GM21515 (cell line): ENCODE results near the gene CETN1.

Experiments
- ATAC-seq: cut with Tn5 transposase; IDR thresholded peaks from one replicate; pipeline ENCODE4 v1.9.1; 2021; ENCODE audit not compliant: unreplicated experiment

Gene CETN1

DNA sequence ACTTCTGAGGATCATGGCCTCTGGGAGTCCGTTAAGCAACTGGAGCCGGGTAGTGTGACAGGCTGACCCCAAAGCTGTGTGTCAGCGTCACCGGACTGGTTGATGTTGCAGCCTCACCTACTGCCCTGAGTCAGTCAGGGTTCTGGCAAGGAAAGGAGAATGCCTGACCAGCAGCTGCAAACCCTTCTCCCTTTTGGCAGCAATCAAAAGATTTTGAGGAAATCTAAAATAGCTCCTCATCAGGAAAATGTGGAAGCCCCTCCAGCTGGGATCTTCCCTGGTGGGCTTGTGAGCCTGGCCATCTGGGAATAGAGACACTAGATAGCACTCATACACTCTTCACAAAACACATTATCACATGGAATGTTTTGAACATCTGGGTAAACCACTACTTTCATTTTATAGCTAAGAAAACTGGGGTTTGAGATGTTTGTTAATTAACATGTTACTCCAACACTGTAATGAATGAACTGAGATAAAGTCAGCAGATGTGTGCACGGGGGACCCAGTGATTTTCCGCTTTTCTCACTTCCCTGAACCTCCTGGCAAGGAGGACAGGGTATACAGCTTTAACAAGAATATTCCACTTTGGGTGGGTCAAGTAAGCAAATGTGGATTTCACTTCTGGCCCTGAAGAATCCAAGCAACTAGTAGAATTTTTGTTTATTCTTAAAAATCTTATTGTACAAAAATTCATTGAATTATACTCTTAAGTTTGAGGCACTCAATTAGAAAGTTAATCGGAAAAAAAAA is 41.3 kb downstream of the CETN1 start:
- no peak for ATAC-seq

DNA sequence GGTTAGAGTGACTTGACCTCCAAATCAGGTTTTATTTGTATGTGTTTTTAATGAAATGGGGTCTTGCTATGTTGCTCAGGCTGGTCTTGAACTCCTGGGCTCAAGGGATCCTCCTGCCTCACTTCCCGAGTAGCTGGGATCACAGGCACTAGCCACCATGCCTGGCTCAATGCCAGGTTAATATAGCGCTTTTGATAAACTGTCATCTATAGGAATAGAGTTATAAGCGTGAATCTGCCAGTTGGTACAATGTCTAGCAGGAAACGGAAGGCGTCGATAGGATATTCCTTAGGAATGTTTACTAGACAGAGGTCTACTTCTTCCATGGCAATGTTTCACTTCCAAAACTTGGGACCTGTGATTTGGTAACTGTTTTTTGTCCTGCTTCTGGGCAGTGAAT is 42.1 kb downstream of the CETN1 start:
- no peak for ATAC-seq

DNA sequence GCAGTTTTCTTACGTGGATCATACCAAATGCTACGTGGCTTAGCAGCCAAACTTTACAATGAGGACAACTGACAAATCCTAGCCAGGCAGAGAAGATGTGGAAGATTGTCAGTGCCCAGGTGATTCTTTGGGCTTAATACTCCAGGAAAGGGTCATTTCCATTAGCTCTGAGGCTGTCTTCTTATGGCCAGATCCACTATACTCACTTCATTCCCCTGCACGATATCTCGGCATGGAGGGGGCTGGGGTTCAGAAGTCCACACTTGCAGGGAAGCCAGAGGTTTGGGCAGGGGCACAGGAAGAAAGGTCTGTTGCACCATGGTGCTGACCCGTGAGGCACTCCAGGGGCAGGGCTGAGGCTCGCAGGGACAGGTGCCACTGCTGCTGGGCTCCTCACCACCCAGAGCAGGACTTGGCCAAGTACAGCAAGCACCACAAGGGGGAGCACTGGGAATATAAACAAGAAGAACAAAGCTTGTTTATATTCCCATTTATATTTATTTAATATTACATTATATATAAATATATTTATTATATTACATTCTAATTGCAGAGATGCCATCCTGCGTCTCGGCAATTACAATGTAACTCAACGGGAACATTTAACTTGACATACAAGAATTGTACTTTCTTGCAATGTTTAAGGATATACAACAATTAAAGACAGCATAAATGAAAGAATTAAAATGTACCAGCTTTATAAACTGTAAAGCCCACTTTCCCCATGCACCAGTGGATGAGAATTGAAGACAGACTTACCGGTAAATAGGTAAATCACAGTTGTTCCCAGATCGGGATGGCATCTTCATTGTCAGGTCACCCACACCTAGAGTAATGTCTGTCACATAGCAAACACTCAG is 43.8 kb downstream of the CETN1 start:
- ATAC-seq, result peak; percentile 56

DNA sequence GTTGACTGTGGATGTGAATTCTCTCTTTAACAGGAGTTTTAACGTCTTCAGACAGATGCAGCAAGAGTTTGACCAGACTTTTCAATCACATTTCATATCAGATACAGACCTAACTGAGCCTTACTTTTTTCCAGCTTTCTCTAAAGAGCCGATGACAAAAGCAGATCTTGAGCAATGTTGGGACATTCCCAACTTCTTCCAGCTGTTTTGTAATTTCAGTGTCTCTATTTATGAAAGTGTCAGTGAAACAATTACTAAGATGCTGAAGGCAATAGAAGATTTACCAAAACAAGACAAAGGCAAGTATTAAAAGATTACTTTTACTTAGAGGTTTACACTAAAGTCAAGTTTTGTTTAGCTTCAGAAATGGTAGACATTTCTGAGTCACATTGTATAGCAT is 47.1 kb downstream of the CETN1 start:
- no peak for ATAC-seq

DNA sequence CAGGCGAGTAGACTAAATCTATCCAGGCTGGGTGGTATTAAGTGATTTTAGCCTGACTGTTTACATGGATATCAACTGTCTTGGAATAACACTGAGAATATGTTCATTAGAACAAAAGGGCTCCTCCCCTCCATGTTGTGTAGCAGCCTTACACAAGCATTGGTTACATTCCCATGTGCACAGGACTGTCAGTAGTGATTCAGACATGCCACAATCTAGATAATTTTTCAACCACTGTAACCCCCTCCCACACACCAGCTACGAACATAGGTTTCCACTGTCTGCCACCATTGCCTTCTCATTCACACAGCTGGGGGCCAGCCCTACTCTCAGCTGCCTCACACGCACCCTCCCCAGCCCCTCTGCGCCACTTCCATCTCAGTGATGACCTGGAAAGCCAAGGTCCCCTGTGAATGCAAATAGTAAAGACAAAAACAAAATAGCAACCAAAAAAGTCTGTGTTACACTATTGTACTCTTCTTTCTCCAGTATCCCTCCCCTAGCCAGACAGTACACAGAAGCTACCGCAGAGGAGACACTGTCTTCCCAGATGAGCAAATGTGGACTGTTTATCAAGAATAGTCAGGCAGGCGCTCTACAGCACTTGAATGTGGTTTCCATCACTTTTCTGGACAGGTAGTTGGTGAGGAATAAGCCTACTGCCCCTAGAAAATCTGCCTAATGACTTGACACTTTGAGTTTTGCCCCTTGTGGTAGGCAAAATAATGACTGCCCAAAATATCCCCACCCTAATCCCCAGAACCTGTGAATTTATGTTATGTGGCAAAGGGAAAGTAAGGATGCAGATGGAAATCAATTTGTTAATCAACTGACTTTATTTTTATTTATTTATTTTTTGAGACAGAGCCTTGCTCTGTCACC is 49.3 kb downstream of the CETN1 start:
- no peak for ATAC-seq

DNA sequence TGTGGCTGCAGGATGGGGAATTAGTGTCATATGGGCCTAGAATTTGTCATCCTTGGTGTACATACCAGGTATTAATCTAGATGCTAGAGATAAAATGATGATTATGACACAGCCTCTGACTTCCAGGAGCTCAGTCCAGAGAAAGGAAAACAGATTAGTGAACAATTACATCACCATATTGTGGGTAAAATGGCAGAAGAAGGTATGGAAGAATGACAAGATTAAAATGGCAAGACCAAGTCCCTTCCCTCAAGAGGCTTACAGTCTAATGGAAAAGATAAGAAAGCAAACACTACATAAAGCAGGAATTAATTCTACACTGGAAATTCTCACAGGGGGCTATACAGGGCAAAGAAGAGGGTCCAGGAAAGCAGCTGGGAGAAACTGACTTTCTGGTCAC is 51.4 kb downstream of the CETN1 start:
- ATAC-seq, result no peak
